Spleen (tissue), 7 donors: Measurements from ENCODE around the gene NAA11.

ENCODE experiments used
- CTCF ChIP-seq, 11 experiments: fragments of 200-600 bp in 7 of 11; fragments of 450-650 bp in 4 of 11; sonication (generic) in 4 of 11; IDR thresholded peaks in 8 of 11; conservative IDR thresholded peaks in 3 of 11; 1 replicate in 7 of 11; 2 replicates in 4 of 11; pipeline versions ENCODE4 v1.4.0 to v1.8.0; 2016 to 2021; ENCODE audit warnings: antibody characterized with exemption in 11 of 11, inconsistent platforms in 4 of 11, mild to moderate bottlenecking in 1 of 11
- POLR2A ChIP-seq, 3 donors: fragments of 450-650 bp; IDR thresholded peaks; one replicate each; pipeline ENCODE4 v1.5.1; 2017; ENCODE audit warnings: antibody characterized with exemption in 3 of 3, mild to moderate bottlenecking in 1 of 3
- POLR2AphosphoS5 ChIP-seq, 3 donors: sonication (generic); formaldehyde crosslinking; IDR thresholded peaks; one replicate each; pipeline ENCODE4 v1.5.1; 2017; ENCODE audit warnings: antibody characterized with exemption in 3 of 3
- donor health status: DM: no; HTN: no; CAD: no; lungs with moderate emphysema.
- donor health status: DM: no; HTN: no; CAD: no.
- donor health status: DM: no; HTN: no; CAD: no.

GRCh38 chr4:79348405-79348804, 22.5 kb upstream of the NAA11 start:
- TF ChIP-seq CTCF (IDR thresholded peaks at IDR 0.05 in 8 of 11, conservative IDR thresholded peaks at IDR 0.05 in 3 of 11): no peak
- no peak for TF ChIP-seq POLR2AphosphoS5 (IDR thresholded peaks at IDR 0.05)
- no peak for TF ChIP-seq POLR2A (IDR thresholded peaks at IDR 0.05)
